IMR-90 (cell line): Measurements from ENCODE around the gene AATF. TPM values are rescaled to one million over a fixed set of nuclear protein-coding genes. Genes with fewer than 3 reads are reported as not detected.

Experiments used
- ATAC-seq: fragments of 200-7000 bp; cut with Tn5 transposase; 2 replicates; pipeline ENCODE4 v1.9.1; 2020; ENCODE audit warnings: low read depth, mild to moderate bottlenecking, moderate library complexity
- BruUV-seq: library from RNA; stranded (reverse); fragments of 400-500 nt; replicated peaks from 2 replicates; lab custom pipeline; 2021; lab: Mats Ljungman, UMichigan
- CTCF ChIA-PET: fragments of 300-600 bp; formaldehyde crosslinking; extraction: SDS; loops from one replicate; lab custom pipeline; 2021; ENCODE audit warnings: antibody characterized with exemption; lab: Yijun Ruan, JAX
- POLR2A ChIA-PET: fragments of 300-600 bp; sonication (Branson Sonifier 250); formaldehyde crosslinking; loops from one replicate; lab custom pipeline; 2022; ENCODE audit warnings: antibody characterized with exemption; ENCODE audit not compliant: unreplicated experiment; lab: Charles Lee
- DNase-seq: peaks from one replicate; pipeline ENCODE4 v3.0.0; 2013
- H2AFZ ChIP-seq: replicated peaks from 2 replicates; pipeline ENCODE3; 2013; ENCODE audit warnings: low read length, mild to moderate bottlenecking; ENCODE audit not compliant: poor library complexity
- H2AK5ac ChIP-seq: 2 replicates; pipeline ENCODE4 v1.6.1; 2013; ENCODE audit warnings: low read depth, low read length, inconsistent platforms
- H2AK9ac ChIP-seq: replicated peaks from 2 replicates; pipeline ENCODE3; 2013; ENCODE audit warnings: mild to moderate bottlenecking, low read depth, low read length, moderate library complexity; ENCODE audit not compliant: poor library complexity
- H2BK120ac ChIP-seq: 2 replicates; pipeline ENCODE4 v1.6.1; 2013; ENCODE audit warnings: low read depth, low read length, inconsistent platforms
- H2BK15ac ChIP-seq: 3 replicates; pipeline ENCODE4 v1.6.1; 2013; ENCODE audit warnings: low read depth, low read length, inconsistent platforms
- H2BK20ac ChIP-seq: 2 replicates; pipeline ENCODE4 v1.6.1; 2013; ENCODE audit warnings: low read depth, mild to moderate bottlenecking, inconsistent platforms, low read length, moderate library complexity
- H2BK5ac ChIP-seq: 2 replicates; pipeline ENCODE4 v1.6.1; 2013; ENCODE audit warnings: mild to moderate bottlenecking, low read depth, low read length, inconsistent platforms; ENCODE audit not compliant: poor library complexity, severe bottlenecking
- H3K14ac ChIP-seq: replicated peaks from 2 replicates; pipeline ENCODE4 v1.6.1; 2013; ENCODE audit warnings: low read depth, low read length, inconsistent platforms
- H3K18ac ChIP-seq: 2 replicates; pipeline ENCODE4 v1.6.1; 2013; ENCODE audit warnings: low read depth, low read length, control low read depth
- H3K23ac ChIP-seq: 2 replicates; pipeline ENCODE4 v1.6.1; 2013; ENCODE audit warnings: low read depth, low read length, inconsistent platforms
- H3K27ac ChIP-seq: 2 replicates; pipeline ENCODE4 v1.5.1; 2013; ENCODE audit warnings: mild to moderate bottlenecking, control low read depth, low read length; ENCODE audit not compliant: insufficient read depth
- H3K27me3 ChIP-seq: 2 replicates; pipeline ENCODE4 v1.6.1; 2013; ENCODE audit warnings: low read length; ENCODE audit not compliant: control insufficient read depth, insufficient read depth
- H3K36me3 ChIP-seq: 2 replicates; pipeline ENCODE4 v1.6.1; 2013; ENCODE audit warnings: low read length, mixed read lengths; ENCODE audit not compliant: control insufficient read depth, insufficient read depth
- H3K4ac ChIP-seq: 2 replicates; pipeline ENCODE4 v1.6.1; 2013; ENCODE audit warnings: low read depth, low read length, inconsistent platforms
- H3K4me1 ChIP-seq: 2 replicates; pipeline ENCODE4 v1.6.1; 2013; ENCODE audit warnings: low read length, mixed read lengths; ENCODE audit not compliant: control insufficient read depth, insufficient read depth
- H3K4me2 ChIP-seq: 2 replicates; pipeline ENCODE4 v1.6.1; 2013; ENCODE audit warnings: low read depth, mild to moderate bottlenecking, control low read depth, low read length, moderate library complexity
- H3K4me3 ChIP-seq: 2 replicates; pipeline ENCODE4 v1.5.1; 2013; ENCODE audit warnings: low read depth, mild to moderate bottlenecking, control low read depth, low read length, moderate library complexity; ENCODE audit not compliant: insufficient read depth
- H3K56ac ChIP-seq: 2 replicates; pipeline ENCODE4 v1.6.1; 2013; ENCODE audit warnings: low read length, inconsistent platforms; ENCODE audit not compliant: insufficient read depth; ENCODE audit errors: extremely low read depth
- H3K79me1 ChIP-seq, 2 experiments: 2 replicates each; pipeline ENCODE4 v1.6.1; 2013; ENCODE audit warnings: low read length in 2 of 2, inconsistent platforms in 1 of 2, low read depth in 1 of 2
- H3K9ac ChIP-seq: 2 replicates; pipeline ENCODE4 v1.6.1; 2013; ENCODE audit warnings: low read depth, low read length, control low read depth
- H3K9me1 ChIP-seq: 2 replicates; pipeline ENCODE4 v1.6.1; 2013; ENCODE audit warnings: low read length, inconsistent platforms; ENCODE audit not compliant: insufficient read depth
- H3K9me3 ChIP-seq: 2 replicates; pipeline ENCODE4 v1.6.1; 2013; ENCODE audit warnings: low read length; ENCODE audit not compliant: control insufficient read depth, insufficient read depth
- H4K20me1 ChIP-seq: 2 replicates; pipeline ENCODE4 v1.6.1; 2013; ENCODE audit warnings: low read length, inconsistent platforms; ENCODE audit not compliant: insufficient read depth
- H4K5ac ChIP-seq: 2 replicates; pipeline ENCODE4 v1.6.1; 2013; ENCODE audit warnings: mild to moderate bottlenecking, low read depth, low read length, control low read depth
- H4K8ac ChIP-seq, 2 experiments: 2 replicates each; pipeline ENCODE4 v1.6.1; 2013; ENCODE audit warnings: low read depth in 2 of 2, low read length in 2 of 2, control low read depth in 1 of 2, inconsistent platforms in 1 of 2
- H4K91ac ChIP-seq: 2 replicates; pipeline ENCODE4 v1.6.1; 2013; ENCODE audit warnings: low read depth, low read length, inconsistent platforms; ENCODE audit not compliant: insufficient read depth
- BHLHE40 ChIP-seq: fragments of 150-350 bp; IDR thresholded peaks from 2 replicates; pipeline ENCODE4 v1.6.1; 2016; ENCODE audit warnings: mild to moderate bottlenecking, low read depth, low read length
- CEBPB ChIP-seq: IDR thresholded peaks from 2 replicates; pipeline ENCODE4 v1.6.1; 2012; ENCODE audit warnings: low read depth, low read length, improper control_type of control experiment
- CHD1 ChIP-seq: IDR thresholded peaks from 2 replicates; pipeline ENCODE4 v1.6.1; 2012; ENCODE audit warnings: low read depth, low read length, improper control_type of control experiment
- FOS ChIP-seq: fragments of 150-350 bp; IDR thresholded peaks from 2 replicates; pipeline ENCODE4 v1.6.1; 2016; ENCODE audit warnings: low read depth, low read length
- MAFK ChIP-seq: IDR thresholded peaks from 2 replicates; pipeline ENCODE4 v1.6.1; 2012; ENCODE audit warnings: low read depth, low read length, improper control_type of control experiment
- MAZ ChIP-seq: IDR thresholded peaks from 2 replicates; pipeline ENCODE4 v1.6.1; 2012; ENCODE audit warnings: low read depth, mild to moderate bottlenecking, low read length, improper control_type of control experiment, moderate library complexity, borderline replicate concordance
- MXI1 ChIP-seq: IDR thresholded peaks from 2 replicates; pipeline ENCODE4 v1.6.1; 2012; ENCODE audit warnings: low read depth, mild to moderate bottlenecking, low read length, moderate library complexity, borderline replicate concordance
- NFE2L2 ChIP-seq: fragments of 150-350 bp; IDR thresholded peaks from 2 replicates; pipeline ENCODE4 v1.6.1; 2016; ENCODE audit warnings: low read depth, mild to moderate bottlenecking, low read length
- POLR2A ChIP-seq: IDR thresholded peaks from 2 replicates; pipeline ENCODE4 v1.6.1; 2012; ENCODE audit warnings: mild to moderate bottlenecking, low read depth, low read length
- RAD21 ChIP-seq: IDR thresholded peaks from 2 replicates; pipeline ENCODE4 v1.6.1; 2012; ENCODE audit warnings: low read length, improper control_type of control experiment
- RCOR1 ChIP-seq: IDR thresholded peaks from 2 replicates; pipeline ENCODE4 v1.6.1; 2012; ENCODE audit warnings: mild to moderate bottlenecking, low read length, improper control_type of control experiment; ENCODE audit not compliant: insufficient replicate concordance
- RFX5 ChIP-seq: IDR thresholded peaks from 2 replicates; pipeline ENCODE4 v1.8.0; 2012; ENCODE audit warnings: low read depth, mild to moderate bottlenecking, low read length, moderate library complexity
- SMC3 ChIP-seq: fragments of 150-350 bp; IDR thresholded peaks from 2 replicates; pipeline ENCODE4 v1.6.1; 2016; ENCODE audit warnings: low read depth, mild to moderate bottlenecking, antibody characterized with exemption, low read length, moderate library complexity
- WGBS, 2 experiments: methylation state at CpG; one replicate each; pipeline versions ENCODE4 v1.1.5 to v1.1.7; 2013; ENCODE audit warnings: missing lambda C conversion rate in 2 of 2; ENCODE audit not compliant: insufficient read length in 1 of 2; ENCODE audit errors: extremely low coverage in 2 of 2; 5-methylcytosine and 5-hydroxymethylcytosine counted together
- dilution Hi-C: fragments of 300-500 bp; cut with HindIII; formaldehyde crosslinking; loops from one replicate; pipeline ENCODE4 v1.14.3; 2018; ENCODE audit warnings: low sequenced_read_pairs; ENCODE audit not compliant: unreplicated experiment
- in situ Hi-C: fragments of 300-500 bp; cut with MboI; formaldehyde crosslinking; loops from 3 replicates; pipeline ENCODE4 v1.14.3; 2019; ENCODE audit warnings: low sequenced_read_pairs, inconsistent platforms, mixed read lengths
- intact Hi-C: fragments of 100-400 bp; cut with micrococcal nuclease; formaldehyde crosslinking; loops from 2 replicates; pipeline ENCODE4 v1.10.0; 2022
- polyA plus RNA-seq, 3 experiments: library from polyadenylated mRNA; depleted of rRNA; stranded (reverse); fragments of >200 nt; gene quantifications; 2 replicates each; pipeline ENCODE4 v1.2.3, GENCODE V29; 2012; ENCODE audit warnings: low replicate concordance in 1 of 3
- total RNA-seq: library from RNA; depleted of rRNA; stranded (reverse); fragments of >200 nt; gene quantifications from 2 replicates; pipeline ENCODE4 v1.2.3, GENCODE V29; 2012
- TF ChIP-seq, protein P1 (sequence below): conservative IDR thresholded peaks from 2 replicates; pipeline ENCODE4 v1.5.1; 2012; ENCODE audit warnings: mild to moderate bottlenecking, low read depth, low read length, improper control_type of control experiment
- TF ChIP-seq, protein P2 (sequence below): fragments of 150-350 bp; IDR thresholded peaks from 2 replicates; pipeline ENCODE4 v1.6.1; 2017; ENCODE audit warnings: mild to moderate bottlenecking, antibody characterized with exemption, low read length, low read depth
- TF ChIP-seq, protein P3 (sequence below): fragments of 150-350 bp; IDR thresholded peaks from 2 replicates; pipeline ENCODE4 v1.6.1; 2016; ENCODE audit warnings: low read depth, mild to moderate bottlenecking, low read length, moderate library complexity, borderline replicate concordance

The AATF gene
- total and polyA plus RNA-seq, 2 of the 4 experiments (the other 2 are of a cell fraction), result 21.0 to 34.8 TPM

DNA sequence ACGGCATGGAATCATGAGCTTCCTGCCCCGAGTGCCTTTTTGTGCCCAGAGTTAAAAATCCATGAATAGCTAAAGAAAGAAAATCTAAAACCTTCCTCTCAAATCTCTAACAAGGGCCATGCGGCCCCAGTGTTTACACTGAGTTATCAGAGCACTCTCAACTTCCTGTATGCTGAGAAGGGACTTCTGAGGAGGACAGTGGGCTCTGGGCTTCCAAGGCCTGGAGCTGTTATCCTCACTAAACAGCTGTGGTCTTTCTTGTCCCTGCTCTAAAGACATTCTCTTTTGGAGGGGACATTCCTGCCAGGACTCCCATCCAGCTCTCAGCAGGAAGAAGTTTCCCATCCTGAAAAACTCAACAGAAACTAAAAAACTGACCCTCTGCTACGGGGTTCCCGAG lies 135.6 kb downstream of the AATF start:
- Histone ChIP-seq H3K9me3 (no peaks in the 10 kb centered on the region; the same call in 1 of the 2 replicates), H3K9ac (no peak overlapping the region), H3K56ac (no peak overlapping the region), H4K8ac (no peak overlapping the region), H3K4ac (no peak overlapping the region), H3K36me3 (peaks cover 15% of the 10 kb centered on the region; the same call in 1 of the 2 replicates), H2AK9ac (no peak overlapping the region), H2AK5ac (no peak overlapping the region), H3K14ac (no peak overlapping the region), H3K4me3 (no peak overlapping the region), H3K27me3 (no peaks in the 10 kb centered on the region), H3K23ac (no peak overlapping the region), H3K9me1 (peaks cover 10% of the 10 kb centered on the region; the same call in 1 of the 2 replicates), H3K18ac (no peak overlapping the region), H2BK120ac (no peak overlapping the region), H2BK15ac (no peak overlapping the region), H3K79me1 (no peaks in the 10 kb centered on the region), H4K91ac (no peak overlapping the region), H4K20me1 (peaks cover 3% of the 10 kb centered on the region; the same call in 1 of the 2 replicates), H3K4me1 (no peaks in the 10 kb centered on the region), H3K4me2 (no peak overlapping the region), H2AFZ (no peak overlapping the region), H2BK5ac (no peak overlapping the region), H2BK20ac (no peak overlapping the region), H3K27ac (no peak overlapping the region), H4K5ac (no peak overlapping the region)
- no CpG with 5 or more reads among the region's 5 CpGs for WGBS, 2 experiments
- ChIA-PET POLR2A (no interaction called here), CTCF (no interaction called here)
- peak; percentile 50; the same call in 1 of the 2 replicates for ATAC-seq
- no TSS peak for BruUV-seq
- in situ Hi-C loops (no loop called here), dilution Hi-C loops (no loop called here), intact Hi-C loops (no loop called here)
- TF ChIP-seq MXI1 (no peak), SMC3 (no peak), BHLHE40 (no peak), CHD1 (no peak), MAZ (no peak), RFX5 (no peak), FOS (no peak), CEBPB (no peak), POLR2A (no peak), NFE2L2 (no peak), RAD21 (no peak), RCOR1 (no peak), MAFK (no peak)
- TF ChIP-seq, protein P1, sequence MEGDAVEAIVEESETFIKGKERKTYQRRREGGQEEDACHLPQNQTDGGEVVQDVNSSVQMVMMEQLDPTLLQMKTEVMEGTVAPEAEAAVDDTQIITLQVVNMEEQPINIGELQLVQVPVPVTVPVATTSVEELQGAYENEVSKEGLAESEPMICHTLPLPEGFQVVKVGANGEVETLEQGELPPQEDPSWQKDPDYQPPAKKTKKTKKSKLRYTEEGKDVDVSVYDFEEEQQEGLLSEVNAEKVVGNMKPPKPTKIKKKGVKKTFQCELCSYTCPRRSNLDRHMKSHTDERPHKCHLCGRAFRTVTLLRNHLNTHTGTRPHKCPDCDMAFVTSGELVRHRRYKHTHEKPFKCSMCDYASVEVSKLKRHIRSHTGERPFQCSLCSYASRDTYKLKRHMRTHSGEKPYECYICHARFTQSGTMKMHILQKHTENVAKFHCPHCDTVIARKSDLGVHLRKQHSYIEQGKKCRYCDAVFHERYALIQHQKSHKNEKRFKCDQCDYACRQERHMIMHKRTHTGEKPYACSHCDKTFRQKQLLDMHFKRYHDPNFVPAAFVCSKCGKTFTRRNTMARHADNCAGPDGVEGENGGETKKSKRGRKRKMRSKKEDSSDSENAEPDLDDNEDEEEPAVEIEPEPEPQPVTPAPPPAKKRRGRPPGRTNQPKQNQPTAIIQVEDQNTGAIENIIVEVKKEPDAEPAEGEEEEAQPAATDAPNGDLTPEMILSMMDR, result no peak
- TF ChIP-seq, protein P2, sequence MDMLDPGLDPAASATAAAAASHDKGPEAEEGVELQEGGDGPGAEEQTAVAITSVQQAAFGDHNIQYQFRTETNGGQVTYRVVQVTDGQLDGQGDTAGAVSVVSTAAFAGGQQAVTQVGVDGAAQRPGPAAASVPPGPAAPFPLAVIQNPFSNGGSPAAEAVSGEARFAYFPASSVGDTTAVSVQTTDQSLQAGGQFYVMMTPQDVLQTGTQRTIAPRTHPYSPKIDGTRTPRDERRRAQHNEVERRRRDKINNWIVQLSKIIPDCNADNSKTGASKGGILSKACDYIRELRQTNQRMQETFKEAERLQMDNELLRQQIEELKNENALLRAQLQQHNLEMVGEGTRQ, result no peak
- TF ChIP-seq, protein P3, sequence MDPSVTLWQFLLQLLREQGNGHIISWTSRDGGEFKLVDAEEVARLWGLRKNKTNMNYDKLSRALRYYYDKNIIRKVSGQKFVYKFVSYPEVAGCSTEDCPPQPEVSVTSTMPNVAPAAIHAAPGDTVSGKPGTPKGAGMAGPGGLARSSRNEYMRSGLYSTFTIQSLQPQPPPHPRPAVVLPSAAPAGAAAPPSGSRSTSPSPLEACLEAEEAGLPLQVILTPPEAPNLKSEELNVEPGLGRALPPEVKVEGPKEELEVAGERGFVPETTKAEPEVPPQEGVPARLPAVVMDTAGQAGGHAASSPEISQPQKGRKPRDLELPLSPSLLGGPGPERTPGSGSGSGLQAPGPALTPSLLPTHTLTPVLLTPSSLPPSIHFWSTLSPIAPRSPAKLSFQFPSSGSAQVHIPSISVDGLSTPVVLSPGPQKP, result no peak
- no peak for DNase-seq
